Measurements from ENCODE around the gene PLEKHG2. TPM values are rescaled to one million over a fixed set of nuclear protein-coding genes. Genes with fewer than 3 reads are reported as not detected.

PLEKHG2 gene, protein sequence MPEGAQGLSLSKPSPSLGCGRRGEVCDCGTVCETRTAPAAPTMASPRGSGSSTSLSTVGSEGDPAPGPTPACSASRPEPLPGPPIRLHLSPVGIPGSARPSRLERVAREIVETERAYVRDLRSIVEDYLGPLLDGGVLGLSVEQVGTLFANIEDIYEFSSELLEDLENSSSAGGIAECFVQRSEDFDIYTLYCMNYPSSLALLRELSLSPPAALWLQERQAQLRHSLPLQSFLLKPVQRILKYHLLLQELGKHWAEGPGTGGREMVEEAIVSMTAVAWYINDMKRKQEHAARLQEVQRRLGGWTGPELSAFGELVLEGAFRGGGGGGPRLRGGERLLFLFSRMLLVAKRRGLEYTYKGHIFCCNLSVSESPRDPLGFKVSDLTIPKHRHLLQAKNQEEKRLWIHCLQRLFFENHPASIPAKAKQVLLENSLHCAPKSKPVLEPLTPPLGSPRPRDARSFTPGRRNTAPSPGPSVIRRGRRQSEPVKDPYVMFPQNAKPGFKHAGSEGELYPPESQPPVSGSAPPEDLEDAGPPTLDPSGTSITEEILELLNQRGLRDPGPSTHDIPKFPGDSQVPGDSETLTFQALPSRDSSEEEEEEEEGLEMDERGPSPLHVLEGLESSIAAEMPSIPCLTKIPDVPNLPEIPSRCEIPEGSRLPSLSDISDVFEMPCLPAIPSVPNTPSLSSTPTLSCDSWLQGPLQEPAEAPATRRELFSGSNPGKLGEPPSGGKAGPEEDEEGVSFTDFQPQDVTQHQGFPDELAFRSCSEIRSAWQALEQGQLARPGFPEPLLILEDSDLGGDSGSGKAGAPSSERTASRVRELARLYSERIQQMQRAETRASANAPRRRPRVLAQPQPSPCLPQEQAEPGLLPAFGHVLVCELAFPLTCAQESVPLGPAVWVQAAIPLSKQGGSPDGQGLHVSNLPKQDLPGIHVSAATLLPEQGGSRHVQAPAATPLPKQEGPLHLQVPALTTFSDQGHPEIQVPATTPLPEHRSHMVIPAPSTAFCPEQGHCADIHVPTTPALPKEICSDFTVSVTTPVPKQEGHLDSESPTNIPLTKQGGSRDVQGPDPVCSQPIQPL (N-terminal part only)
- polyA plus RNA-seq = 1 to 10 TPM in 2 of 3 donors, not detected in 1; 3.7 to 4.3 TPM

DNA sequence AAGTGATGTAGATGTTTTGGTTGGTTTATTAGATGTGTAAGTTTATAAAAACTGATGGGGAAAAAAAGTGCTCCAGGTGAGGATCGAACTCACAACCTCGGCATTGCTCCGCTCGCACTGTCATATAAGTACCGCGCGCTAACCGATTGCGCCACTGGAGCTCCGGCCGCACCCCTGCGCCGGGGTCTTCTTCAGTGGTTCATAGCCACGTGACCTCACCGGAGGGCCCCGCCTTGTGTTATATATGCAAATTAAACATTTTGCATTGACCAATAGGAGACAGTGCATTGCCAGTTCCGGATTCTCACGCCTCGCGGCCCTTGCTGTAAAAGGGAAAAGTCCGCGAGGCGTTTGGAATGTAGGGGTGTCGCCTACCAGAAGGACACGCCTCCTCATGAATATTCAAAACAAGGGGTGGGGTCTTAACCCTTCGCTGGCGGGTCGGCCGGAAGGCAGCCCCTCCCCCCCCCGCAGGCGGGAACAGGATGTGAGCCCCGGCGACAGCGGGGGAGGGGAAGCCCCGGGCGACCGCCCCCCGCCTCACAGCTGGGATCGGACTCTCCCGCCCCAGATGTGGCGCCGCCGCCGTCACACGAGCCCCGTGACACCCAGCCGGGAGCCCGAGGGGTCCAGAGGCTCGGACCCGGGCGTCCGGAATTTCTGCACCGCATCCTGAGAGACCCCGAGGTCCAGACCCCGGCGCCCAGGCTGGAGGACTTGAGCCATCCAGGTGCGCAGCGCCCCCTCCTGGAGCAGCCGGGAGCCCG is at the start of gene PLEKHG2:
TSS of gene PLEKHG2 (plus strand) at position 570 of the 767 bp plus-strand sequence. CDS start 1,418 bp downstream, outside the sequence.
- H3K27me3 Mint-ChIP-seq (ENCODE audit: low read depth in 3 of 3) = peaks cover 53 to 65% (median 55%) of the 10 kb centered on the region in 3 donors
- H3K36me3 Mint-ChIP-seq = peaks cover 13 to 15% (median 14%) of the 10 kb centered on the region in 3 donors
- peak within 1 kb of the TSS; percentile 83 to 98 (median 89) for H3K4me3 Mint-ChIP-seq
- H3K4me1 Mint-ChIP-seq = peaks cover 46 to 53% of the 10 kb centered on the region in 2 donors
- peak within 1 kb of the TSS; percentile 94 to 99 (median 97) for H3K27ac Mint-ChIP-seq
- peaks cover 0 to 19% (median 0%) of the 10 kb centered on the region in 6 donors for H3K9me3 Mint-ChIP-seq
- peak; percentile 98 to 99 (median 99) for DNase-seq

DNA sequence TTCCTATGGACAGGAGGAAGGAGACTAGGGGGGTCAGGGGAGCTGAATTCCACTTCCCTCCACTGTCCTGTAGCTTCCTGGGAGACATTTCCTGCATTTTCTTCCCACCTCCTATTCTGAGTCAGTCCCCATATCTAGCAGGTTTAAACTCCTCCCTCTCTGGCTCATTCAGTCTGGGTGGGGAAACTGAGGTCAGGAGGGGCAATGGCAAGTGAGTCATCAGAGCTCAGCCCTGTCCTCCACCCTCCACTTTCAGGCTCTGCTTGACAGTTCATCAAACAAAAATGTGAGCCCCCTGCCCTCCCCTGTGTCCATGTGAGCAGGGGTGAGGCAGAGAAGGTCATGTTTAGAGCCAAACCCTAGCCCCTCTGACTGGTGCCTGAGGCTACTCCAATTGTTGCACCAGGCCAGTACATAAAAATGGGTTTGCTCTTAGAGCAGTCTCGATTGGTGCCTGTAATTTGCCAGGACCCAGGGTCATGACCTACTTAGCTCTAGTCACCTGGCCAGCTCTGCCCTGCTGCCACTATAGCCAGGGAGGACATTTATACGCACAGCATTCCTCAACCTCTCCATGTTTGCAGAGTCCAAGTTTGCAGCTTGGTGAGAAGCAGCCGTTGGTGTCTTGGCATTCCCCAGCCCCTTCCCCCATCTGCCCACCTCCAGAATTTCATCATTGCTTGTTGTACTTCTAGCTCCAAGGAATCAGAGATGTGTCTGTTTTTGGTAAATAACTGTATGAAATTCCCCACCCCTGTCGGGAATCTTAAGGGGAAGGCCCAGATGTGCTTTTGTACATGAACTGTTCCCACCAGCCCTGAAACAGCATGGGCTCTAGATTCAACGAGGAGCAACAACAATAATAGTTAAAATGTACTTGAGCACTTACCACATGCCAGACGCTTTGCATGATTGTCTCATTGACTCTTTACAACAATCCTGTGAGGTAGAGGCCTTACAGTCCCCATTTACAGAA is 49.5 kb upstream of the PLEKHG2 start:
- Mint-ChIP-seq H3K9me3 (no peaks in the 10 kb centered on the region), H3K4me1 (no peaks in the 10 kb centered on the region), H3K27ac (no peak overlapping the region), H3K27me3 (ENCODE audit: low read depth in 3 of 3) (peaks cover 0 to 4% (median 0%) of the 10 kb centered on the region in 3 donors), H3K36me3 (peaks cover 8 to 26% (median 11%) of the 10 kb centered on the region in 3 donors), H3K4me3 (no peak overlapping the region)
- DNase-seq = no peak

DNA sequence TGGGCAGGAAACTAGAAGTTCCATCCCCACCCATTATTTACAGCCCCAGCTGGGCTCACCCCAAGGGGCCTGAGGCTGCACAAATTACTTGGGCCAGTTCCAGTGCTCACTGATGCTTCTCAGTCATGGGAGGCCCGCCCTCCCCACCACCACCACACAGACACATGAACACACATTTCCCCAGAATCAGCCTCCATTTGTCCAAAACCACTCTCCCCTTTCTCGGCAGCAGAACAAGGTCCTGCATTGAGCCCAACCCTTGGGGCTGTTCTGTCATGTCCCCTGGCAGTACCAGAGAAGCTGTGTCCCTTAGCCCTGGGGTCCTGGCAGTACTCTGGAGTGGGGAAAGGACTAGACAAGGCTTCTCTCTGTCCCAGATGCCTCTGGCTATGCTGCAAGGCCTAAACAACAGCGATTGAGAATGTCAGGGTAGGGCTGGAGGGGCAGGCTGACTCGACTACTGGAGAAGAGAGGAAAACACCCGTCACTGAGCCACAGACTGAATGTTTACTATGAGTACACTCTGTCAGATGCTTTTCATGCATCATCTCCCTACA is 48.5 kb upstream of the PLEKHG2 start:
- no peaks in the 10 kb centered on the region for H3K4me1 Mint-ChIP-seq
- H3K27me3 Mint-ChIP-seq (ENCODE audit: low read depth in 3 of 3) = peaks cover 0 to 6% (median 0%) of the 10 kb centered on the region in 3 donors
- H3K36me3 Mint-ChIP-seq = peaks cover 7 to 22% (median 8%) of the 10 kb centered on the region in 3 donors
- no peak overlapping the region for H3K27ac Mint-ChIP-seq
- no peak for DNase-seq
- H3K4me3 Mint-ChIP-seq = no peak overlapping the region
- no peaks in the 10 kb centered on the region for H3K9me3 Mint-ChIP-seq

DNA sequence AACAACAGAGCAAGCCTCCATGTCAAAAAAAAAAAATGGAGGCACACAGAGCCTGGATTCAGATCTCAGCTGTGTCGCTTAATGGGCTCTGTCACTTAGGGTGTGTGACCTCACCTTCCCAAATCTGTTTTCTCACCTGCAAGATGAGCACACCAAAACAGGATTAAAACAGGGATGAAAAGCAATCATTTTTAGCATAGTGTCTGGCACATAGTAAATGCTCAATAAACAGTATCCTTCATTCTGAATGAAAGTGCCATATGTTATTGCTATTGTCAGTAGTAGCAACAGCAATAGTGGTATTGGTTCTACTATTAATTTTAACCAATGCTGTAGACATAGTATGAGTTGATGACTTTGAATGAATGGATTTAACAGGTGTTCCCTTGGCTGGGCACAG is 46.9 kb upstream of the PLEKHG2 start:
- DNase-seq = no peak
- H3K9me3 Mint-ChIP-seq = no peaks in the 10 kb centered on the region
- H3K4me1 Mint-ChIP-seq = no peaks in the 10 kb centered on the region
- peaks cover 0 to 7% (median 0%) of the 10 kb centered on the region in 3 donors for H3K27me3 Mint-ChIP-seq (ENCODE audit: low read depth in 3 of 3)
- no peak overlapping the region for H3K4me3 Mint-ChIP-seq
- H3K27ac Mint-ChIP-seq = no peak overlapping the region
- peaks cover 3 to 25% (median 6%) of the 10 kb centered on the region in 3 donors for H3K36me3 Mint-ChIP-seq

DNA sequence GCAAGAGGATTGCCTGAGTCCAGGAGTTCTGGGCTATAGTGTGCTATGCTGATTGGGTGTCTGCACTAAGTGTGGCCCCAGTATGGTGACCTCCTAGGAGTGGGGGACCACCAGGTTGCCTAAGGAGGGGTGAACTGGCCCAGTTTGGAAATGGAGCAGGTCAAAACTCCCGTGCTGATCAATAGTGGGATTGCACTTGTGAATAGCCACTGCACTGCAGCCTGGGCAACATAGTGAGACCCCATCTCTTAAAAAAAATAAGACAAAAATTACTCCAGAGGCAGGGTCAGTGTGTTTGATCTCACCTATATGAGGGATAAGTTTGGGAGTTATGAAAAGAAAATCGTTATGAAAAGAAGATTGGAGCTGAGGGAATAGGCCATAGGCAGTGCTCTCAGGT is 43.3 kb upstream of the PLEKHG2 start:
- H3K27ac Mint-ChIP-seq = no peak overlapping the region
- no peak overlapping the region for H3K4me3 Mint-ChIP-seq
- peaks cover 0 to 3% (median 0%) of the 10 kb centered on the region in 3 donors for H3K27me3 Mint-ChIP-seq (ENCODE audit: low read depth in 3 of 3)
- no peak for DNase-seq
- peaks cover 8 to 21% (median 11%) of the 10 kb centered on the region in 3 donors for H3K36me3 Mint-ChIP-seq
- no peaks in the 10 kb centered on the region for H3K9me3 Mint-ChIP-seq
- H3K4me1 Mint-ChIP-seq = no peaks in the 10 kb centered on the region

DNA sequence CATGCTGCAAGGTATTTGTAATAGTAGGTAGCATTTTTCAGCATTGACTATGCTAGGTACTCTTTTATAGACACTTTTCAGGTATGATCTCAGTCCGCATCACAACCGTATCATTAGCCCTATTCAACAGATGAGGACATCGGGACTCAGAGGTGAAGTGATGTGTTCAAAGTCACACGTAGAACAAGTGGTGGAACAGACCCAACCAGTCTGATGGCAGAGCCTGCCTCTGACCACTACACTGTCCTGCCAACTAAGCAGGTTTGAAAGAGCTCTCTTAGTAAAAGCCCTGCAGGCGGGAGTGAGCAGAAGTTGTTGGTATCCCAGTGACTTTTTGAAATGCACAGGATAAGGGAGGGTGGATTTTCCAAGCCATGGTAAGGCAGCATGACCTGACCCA is 41.7 kb upstream of the PLEKHG2 start:
- Mint-ChIP-seq H3K4me3 (no peak overlapping the region), H3K27ac (peak overlapping the region in 1 of 6 donors; percentile 28), H3K4me1 (no peaks in the 10 kb centered on the region), H3K36me3 (peaks cover 8 to 23% (median 11%) of the 10 kb centered on the region in 3 donors), H3K27me3 (ENCODE audit: low read depth in 3 of 3) (peaks cover 0 to 3% (median 0%) of the 10 kb centered on the region in 3 donors), H3K9me3 (no peaks in the 10 kb centered on the region)
- DNase-seq = no peak

DNA sequence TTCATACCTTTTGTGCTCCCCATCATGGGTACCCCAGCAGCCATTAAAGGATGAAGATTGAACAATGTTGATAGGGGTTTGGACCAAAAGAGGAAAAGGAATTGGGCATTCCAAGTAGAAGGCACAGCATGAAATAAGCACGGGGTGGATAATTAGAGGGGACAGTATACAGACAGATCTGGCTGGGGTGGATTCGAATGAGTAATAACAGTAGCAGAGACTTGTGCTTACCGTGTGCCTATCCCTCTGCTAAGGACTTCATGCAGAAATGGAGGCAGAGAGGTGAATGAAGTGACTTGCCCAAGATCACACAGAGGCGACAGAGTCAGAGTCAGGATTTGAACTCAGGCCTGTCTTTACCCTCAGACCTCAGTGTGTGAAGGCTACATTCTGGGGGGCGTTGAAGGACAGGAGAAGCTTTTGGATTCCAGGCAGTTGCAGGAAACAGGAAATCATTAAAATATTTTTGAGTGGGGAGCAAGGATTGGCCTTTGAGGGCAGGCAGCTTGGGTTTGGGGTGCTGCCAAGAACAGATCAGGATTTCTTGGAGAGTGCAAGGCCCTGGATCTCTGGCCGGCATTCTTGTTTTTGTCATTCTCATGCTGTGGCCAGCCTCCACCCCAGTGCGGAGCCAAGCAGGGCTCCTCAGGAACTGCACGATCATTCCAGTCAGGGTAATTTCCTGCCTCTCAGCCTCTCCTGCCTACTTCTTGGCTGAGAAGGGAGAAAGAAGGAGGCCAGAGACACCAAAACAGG is 40.2 kb upstream of the PLEKHG2 start:
- Mint-ChIP-seq H3K27ac (peak overlapping the region in 1 of 6 donors; percentile 13), H3K36me3 (peaks cover 14 to 31% (median 17%) of the 10 kb centered on the region in 3 donors), H3K9me3 (no peaks in the 10 kb centered on the region), H3K4me1 (no peaks in the 10 kb centered on the region), H3K27me3 (ENCODE audit: low read depth in 3 of 3) (peaks cover 0 to 3% (median 0%) of the 10 kb centered on the region in 3 donors), H3K4me3 (no peak overlapping the region)
- DNase-seq = no peak

DNA sequence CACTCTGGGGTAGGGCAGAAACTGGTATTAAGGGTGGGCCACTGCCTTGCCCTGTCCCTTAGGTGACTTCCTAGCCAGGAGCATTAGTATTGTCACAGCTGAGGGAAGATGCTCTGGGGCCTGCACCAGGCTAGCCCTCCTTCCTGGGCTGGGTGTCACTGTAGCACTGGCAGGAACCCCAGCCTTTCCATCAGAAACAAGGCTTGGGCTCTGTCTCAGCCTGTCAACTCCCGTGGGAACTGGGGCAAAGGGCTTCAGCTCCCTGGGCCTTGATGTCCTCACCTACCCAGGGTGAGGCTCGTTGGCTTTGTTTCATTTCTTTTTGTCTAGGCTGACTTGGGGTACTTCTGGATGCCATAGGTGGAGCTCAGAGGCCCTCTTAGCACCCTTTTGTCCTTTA is 39.5 kb upstream of the PLEKHG2 start:
- Mint-ChIP-seq H3K36me3 (peaks cover 16 to 31% (median 18%) of the 10 kb centered on the region in 3 donors), H3K27ac (no peak overlapping the region), H3K9me3 (no peaks in the 10 kb centered on the region), H3K4me3 (no peak overlapping the region), H3K27me3 (ENCODE audit: low read depth in 3 of 3) (peaks cover 0 to 4% (median 0%) of the 10 kb centered on the region in 3 donors), H3K4me1 (no peaks in the 10 kb centered on the region)
- no peak for DNase-seq

DNA sequence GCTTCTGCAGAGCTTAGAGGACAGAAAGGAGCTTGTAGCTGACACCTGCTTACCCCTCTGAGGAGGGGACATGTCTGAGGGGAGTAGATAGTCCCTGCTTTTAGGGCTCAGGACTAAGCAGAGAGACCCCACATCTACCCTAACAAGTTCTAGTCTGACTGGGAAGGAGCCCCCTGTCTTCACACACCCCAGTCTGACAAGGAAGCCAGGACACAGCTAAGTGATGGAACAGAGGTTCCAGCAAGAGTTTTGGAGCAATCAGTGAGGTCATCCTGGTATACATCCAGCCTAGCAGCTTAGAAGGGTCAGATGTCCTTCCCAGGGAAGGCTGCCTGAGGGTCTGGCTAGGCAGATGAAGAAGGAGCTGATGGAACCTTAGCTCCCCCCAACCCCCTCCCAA is 36.5 kb upstream of the PLEKHG2 start:
- peaks cover 20 to 32% (median 23%) of the 10 kb centered on the region in 3 donors for H3K36me3 Mint-ChIP-seq
- no peaks in the 10 kb centered on the region for H3K4me1 Mint-ChIP-seq
- no peak overlapping the region for H3K27ac Mint-ChIP-seq
- H3K9me3 Mint-ChIP-seq = no peaks in the 10 kb centered on the region
- H3K27me3 Mint-ChIP-seq (ENCODE audit: low read depth in 3 of 3) = peaks cover 0 to 1% (median 0%) of the 10 kb centered on the region in 3 donors
- DNase-seq = no peak
- H3K4me3 Mint-ChIP-seq = no peak overlapping the region

DNA sequence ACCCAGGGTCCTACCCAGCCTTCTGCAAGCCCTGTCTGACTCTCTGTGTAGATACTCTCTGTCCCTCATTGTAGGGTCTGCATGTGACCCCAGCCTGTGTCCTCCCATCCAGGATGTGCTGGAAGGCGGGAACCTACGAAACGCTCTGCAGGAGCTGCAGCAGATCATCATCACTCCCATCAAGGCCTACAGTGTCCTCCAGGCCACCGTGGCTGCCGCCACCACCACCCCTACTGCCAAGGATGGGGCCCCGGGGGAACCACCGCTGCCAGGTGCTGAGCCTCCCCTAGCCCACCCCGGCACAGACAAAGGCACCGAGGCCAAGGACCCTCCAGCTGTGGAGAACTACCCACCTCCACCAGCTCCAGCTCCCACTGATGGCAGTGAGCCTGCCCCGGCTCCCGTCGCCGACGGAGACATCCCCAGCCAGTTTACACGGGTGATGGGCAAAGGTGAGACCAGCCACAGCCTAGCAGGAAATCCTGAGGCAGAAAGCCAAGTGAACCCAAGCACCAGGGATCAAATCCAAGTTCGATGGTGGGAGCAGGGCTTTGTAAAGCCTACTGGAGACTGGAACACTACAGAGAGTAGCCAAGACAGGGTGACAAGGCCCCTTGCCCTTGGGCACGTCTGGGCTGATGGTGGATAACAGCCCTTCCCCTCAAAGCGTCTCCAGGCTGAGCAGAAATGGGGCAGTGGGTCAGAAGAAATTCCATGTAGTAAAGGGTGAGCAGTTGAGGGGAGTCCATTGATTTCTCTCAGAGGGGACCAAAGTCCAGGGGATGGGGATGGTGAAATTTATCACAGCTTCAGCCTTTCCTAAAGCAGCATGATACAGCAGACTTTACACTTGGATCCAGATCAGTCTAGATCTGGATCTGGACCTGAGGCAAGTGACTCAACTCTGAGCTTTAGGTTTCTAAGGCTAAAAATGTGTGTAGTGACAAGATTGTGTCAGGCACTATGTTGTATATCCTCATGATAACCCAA is 34.8 kb upstream of the PLEKHG2 start:
- peaks cover 0 to 1% (median 0%) of the 10 kb centered on the region in 3 donors for H3K27me3 Mint-ChIP-seq (ENCODE audit: low read depth in 3 of 3)
- H3K4me3 Mint-ChIP-seq = no peak overlapping the region
- DNase-seq = no peak
- no peaks in the 10 kb centered on the region for H3K9me3 Mint-ChIP-seq
- H3K4me1 Mint-ChIP-seq = no peaks in the 10 kb centered on the region
- peak overlapping the region in 3 of 6 donors; percentile 9 to 29 (median 18) for H3K27ac Mint-ChIP-seq
- H3K36me3 Mint-ChIP-seq = peaks cover 24 to 42% (median 25%) of the 10 kb centered on the region in 3 donors

Measured in immature natural killer cell (primary cell).